NCI-H128 (cell line): ENCODE data around the gene LMTK3.

Experiments
- DNase-seq: peaks from one replicate; lab custom pipeline; 2025; ENCODE audit not compliant: unreplicated experiment; lab: John Stamatoyannopoulos, UW

The LMTK3 gene

DNA sequence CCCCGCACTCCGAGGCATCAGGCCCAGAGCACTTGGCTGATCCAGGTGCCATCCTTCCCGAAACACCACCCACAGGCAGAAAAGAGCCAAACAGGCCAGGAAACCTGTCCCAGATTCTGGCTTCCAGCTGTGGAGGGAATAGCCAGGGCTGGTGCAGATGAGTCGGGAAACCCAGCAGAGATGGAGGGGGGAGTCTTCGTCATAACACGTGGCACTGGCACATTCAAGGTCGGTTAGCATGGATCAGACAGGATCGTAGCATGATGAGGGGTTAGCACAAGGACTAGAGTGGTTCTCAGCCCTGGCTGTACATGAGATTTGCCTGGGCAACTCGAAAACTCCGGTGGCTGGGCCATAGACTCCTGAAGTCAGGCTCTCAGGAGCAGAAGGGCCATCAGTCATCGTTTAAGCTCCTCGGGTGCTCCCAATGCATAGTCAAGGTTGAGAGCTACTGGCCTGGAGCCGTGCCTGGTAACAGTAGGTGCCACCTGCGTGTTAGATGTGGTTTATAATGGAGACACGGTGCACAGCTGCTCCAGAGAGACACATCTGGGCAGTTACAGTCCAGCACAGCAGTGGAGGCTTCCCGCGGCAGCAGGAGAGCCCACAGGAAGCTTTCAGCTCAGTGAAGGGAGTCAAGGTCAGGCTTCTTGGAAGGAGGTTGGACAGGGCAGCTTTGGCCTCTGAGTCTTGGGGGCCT lies 36.1 kb downstream of the LMTK3 start:
- DNase-seq: no peak

GRCh38 chr19:48474084-48474592 lies 37.5 kb downstream of the LMTK3 start:
- DNase-seq: no peak

GRCh38 chr19:48473161-48473966 lies 38.3 kb downstream of the LMTK3 start:
- DNase-seq: no peak

DNA sequence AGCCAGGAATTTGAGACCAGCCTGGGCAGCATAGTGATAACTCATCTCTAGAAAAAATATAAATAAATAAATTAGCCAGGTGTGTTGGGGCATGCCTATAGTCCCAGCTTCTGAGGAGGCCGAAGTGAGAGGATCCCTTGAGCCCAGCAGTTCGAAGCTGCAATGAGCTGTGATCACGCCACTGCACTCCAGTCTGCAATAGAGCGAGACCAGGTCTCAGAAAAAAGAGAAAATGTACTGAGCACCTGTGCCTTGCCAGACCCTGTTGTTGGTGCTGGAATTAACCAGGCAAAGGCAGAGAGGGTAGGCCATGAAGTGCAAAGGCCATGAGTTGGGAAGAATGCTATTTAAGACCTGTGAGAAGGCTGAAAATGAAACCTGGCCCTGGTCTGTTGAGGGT lies 39.8 kb downstream of the LMTK3 start:
- no peak for DNase-seq

DNA sequence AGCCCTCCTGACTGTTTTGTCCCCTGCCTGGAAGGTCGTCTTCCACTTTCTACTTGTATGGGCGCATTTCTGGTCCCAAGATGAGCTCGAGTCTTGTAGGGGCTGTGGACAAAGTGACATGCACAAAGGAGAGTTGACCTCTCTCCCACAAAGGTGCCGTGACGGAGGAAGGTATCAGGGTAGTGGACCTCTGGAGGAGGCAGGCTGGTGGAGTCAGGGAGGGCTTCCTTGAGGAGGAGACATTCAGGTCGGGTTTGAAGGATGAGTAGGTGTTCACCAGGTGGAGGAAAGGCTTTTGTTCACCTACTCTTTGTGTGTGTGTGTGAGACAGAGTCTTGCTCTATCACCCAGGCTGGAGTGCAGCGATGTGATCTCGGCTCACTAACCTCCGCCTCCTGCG lies 40.8 kb downstream of the LMTK3 start:
- DNase-seq: no peak

GRCh38 chr19:48469934-48470680 lies 41.5 kb downstream of the LMTK3 start:
- DNase-seq: no peak

GRCh38 chr19:48469289-48469881 lies 42.2 kb downstream of the LMTK3 start, which contains the start of gene CYTH2:
CYTH2 (plus strand) TSS chr19:48469369; CDS start chr19:48469508, 139 bp downstream.
- no peak for DNase-seq

DNA sequence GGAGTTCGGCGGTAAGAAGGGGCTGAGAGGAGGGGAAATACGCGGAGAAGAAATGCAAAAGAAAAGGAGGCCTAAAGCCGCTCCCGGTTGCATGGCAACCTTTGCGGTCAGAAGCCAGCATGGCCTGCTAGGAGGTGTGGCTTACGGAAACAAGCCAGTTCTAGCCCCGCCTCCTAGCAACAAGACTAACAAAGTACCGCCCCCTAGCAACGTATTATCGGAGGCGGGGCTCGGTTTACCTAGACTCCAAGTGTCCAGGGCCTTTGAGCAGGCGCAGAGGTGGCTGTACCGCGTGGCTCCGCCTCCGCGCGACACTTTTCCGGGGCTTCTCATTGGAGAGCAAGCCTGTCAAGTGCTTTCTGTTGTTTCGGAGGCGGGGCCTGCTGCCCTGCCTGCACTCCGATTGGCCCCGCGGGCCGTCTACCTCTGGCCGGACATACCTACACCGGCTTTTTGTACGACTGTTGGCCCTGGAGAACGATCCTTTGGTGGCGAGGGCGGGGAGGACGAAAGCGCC lies 42.8 kb downstream of the LMTK3 start:
- DNase-seq: peak; percentile 100

DNA sequence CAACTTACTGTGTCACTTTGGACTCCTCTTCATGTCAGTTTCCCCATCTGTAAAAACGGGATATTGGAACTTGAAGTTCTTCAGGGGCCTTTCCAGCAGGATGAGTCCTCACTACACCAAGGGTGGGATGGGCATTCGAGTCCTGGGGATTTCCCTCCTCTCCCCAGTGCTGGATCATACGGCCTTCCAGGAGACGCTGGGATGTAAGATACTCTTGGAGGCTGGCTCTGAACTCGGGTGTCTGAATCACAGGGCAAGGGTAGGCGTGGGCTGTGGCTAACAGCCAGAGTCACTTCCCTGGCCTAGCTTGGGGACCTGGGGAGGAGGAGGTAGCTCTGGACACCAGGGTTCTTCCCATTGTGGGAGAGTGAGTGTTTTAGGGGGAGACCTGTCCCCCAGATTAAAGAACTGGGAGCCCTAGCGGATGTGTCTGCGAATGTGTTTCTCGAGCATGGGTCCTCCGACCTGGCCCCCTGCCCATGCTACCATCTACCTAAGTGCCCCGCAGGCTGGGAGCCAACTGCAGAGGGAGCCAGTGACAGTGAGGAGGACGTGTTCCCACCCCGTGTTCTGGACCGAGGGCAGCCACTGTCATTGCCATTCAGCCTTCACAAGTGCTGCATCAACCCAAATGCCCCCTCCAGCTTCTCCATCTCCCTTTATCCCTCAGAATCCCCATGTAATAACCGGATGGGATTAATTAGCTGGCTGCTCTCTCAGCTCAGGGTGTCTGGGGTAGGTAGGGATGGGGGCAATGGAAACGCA lies 44.9 kb downstream of the LMTK3 start:
- DNase-seq: no peak

DNA sequence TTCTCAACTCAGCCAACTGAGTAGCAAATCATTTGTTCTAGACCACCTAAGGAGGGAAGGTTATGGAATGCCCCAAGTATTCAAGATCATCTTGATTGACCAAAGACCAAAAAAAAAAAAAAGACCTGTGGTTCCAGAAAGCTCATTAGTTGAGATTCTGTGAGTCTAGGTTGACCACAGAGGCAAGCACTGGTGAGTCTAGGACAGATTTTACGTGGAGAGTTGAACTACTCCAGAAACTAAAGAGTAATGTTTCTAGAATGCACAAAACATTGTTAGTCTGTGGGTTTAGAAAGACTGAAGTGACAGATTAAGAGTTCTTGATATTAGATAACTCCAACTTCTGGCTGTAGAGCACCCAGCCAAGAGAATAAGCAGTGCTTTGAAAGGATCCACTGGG lies 46.4 kb downstream of the LMTK3 start:
- DNase-seq: no peak

DNA sequence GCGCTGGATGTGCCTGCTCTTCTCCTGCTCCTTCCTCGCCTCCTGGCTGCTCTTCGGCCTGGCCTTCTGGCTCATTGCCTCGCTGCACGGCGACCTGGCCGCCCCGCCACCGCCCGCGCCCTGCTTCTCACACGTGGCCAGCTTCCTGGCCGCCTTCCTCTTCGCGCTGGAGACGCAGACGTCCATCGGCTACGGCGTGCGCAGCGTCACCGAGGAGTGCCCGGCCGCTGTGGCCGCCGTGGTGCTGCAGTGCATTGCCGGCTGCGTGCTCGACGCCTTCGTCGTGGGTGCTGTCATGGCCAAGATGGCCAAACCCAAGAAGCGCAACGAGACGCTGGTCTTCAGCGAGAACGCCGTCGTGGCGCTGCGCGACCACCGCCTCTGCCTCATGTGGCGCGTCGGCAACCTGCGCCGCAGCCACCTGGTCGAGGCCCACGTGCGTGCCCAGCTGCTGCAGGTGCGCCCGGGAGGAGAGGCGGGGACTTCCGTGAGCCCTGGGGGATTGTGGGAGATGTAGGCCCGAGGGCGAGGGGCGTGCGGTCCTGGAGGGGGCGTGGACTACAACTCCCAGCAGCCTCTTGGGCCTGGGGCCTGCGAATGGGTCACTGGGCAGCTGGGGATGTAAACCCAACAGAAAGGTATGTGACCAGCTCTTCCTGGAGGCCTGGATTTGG lies 49.5 kb downstream of the LMTK3 start:
- no peak for DNase-seq

DNA sequence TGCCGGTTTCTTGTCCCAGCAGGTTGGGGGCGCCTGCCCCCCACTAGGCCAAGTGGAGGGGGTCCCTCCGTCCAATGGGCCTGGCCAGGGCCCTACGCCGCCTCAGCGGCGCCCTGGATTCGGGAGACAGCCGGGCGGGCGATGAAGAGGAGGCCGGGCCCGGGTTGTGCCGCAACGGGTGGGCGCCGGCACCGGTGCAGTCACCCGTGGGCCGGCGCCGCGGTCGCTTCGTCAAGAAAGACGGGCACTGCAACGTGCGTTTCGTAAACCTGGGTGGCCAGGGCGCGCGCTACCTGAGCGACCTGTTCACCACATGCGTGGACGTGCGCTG lies 50.0 kb downstream of the LMTK3 start:
- no peak for DNase-seq

DNA sequence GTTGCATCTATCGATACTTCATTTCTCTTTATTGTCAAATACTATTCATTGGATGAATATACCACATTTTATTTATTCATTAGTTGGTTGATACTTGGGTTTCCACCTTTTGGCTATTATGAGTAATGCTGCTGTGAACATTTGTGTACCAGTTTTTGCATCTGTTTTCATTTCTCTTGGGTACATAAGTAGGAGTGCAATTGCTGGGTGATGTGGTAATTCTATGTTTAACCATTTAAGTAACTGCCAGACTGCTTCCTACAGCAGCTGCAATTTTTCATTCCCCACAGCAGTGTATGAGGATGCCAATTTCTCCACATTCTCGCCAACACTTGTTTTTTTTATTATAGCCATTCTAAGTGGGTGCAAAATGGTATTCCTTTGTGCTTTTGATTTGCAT lies 53.6 kb downstream of the LMTK3 start:
- no peak for DNase-seq

DNA sequence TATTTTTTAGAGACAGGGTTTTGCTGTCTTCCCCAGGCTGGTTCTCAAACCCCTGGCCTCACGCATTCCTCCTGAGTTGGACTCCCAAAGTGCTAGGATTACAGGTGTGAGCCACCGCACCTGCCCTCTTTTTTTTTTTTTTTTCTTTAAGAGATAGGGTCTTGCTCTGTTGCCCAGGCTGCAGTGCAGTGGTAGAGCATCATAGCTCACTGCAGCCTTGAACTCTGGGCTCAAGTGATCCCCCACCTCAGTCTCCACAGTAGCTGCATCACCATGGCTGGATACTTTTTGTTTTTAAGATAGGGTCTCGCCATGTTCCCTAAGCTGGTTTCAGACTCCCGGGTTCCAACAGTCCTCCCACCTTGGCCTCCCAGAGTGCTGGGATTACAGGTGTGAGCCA lies 54.8 kb downstream of the LMTK3 start:
- DNase-seq: no peak

DNA sequence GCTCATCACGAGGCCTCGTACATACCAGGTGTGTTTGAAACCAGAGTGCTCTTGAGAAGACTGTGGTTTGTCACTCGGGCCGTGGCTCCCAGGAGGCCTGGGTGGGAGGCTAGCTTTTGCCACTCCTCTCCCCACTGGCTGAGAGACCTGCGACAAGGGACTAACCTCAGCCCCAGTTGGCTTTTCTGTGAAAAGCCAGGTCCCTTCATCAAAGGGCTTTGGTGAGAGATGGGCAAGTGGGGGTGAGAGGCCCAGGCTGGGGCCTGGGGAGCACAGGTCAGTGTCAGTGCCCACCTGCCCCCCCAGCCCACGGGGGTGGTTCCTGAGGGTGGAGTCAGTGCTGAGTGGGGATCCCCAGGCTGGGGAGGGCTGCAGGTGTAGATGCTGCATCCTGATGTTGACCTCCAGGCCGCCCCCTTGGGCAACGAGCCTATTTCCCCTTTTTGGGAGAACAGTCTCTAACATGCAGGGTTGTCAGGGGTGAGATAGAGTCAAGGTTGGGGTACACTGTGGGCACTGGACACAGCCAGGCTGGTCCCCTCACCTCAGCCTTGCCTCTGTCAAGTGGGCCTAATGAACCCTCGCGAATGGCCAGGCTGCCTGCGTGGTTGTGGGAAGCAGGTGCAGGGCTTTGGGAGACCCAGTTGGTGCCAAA lies 55.6 kb downstream of the LMTK3 start:
- no peak for DNase-seq

DNA sequence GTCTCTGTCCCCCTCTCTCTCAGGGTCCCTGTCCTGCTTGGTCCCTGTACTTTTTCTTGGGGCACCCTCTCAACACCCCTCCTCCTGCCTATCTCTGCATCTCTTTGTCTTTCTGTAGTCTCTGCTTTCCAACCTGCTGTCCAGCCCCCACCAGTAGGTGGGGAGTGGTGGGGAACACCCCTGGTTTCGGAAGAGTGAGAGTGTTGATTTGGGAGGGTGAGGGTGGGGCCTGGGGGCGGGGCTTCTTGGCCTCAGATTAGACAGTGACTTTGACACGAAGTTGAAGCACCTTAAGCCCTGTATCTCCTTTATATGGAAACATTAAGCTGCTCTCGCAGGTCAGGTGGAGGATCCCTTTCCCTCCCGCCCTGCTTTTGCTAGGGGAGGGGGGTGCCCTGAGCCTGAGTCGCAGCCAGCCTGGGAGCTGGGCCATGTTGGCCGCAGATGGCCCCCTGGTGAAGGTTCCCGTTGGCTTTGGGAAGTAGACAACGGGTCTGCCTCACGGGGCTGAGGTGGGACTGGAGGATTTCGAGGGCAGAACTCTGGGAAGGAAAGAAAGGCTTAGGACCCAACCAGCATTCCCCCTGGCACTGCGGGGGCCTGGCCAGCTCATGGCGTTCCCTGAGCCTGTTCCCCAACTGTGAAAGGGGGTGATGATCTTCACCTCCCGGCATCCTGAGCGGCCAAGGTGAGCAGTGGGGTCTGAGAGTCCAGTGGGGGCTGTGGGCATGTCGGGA lies 56.3 kb downstream of the LMTK3 start, which contains the start of gene KCNJ14:
Gene KCNJ14 (plus strand): TSS at position 404 of the 737 bp plus-strand sequence. CDS start 6,151 bp downstream, outside the sequence.
- no peak for DNase-seq

GRCh38 chr19:48454150-48454730 lies 57.4 kb downstream of the LMTK3 start:
- no peak for DNase-seq
